ENCODE data around the gene FAM83C. TPM values are rescaled to one million over a fixed set of nuclear protein-coding genes. Genes with fewer than 3 reads are reported as not detected.

FAM83C gene
- total RNA-seq, 1 donor: not detected

DNA sequence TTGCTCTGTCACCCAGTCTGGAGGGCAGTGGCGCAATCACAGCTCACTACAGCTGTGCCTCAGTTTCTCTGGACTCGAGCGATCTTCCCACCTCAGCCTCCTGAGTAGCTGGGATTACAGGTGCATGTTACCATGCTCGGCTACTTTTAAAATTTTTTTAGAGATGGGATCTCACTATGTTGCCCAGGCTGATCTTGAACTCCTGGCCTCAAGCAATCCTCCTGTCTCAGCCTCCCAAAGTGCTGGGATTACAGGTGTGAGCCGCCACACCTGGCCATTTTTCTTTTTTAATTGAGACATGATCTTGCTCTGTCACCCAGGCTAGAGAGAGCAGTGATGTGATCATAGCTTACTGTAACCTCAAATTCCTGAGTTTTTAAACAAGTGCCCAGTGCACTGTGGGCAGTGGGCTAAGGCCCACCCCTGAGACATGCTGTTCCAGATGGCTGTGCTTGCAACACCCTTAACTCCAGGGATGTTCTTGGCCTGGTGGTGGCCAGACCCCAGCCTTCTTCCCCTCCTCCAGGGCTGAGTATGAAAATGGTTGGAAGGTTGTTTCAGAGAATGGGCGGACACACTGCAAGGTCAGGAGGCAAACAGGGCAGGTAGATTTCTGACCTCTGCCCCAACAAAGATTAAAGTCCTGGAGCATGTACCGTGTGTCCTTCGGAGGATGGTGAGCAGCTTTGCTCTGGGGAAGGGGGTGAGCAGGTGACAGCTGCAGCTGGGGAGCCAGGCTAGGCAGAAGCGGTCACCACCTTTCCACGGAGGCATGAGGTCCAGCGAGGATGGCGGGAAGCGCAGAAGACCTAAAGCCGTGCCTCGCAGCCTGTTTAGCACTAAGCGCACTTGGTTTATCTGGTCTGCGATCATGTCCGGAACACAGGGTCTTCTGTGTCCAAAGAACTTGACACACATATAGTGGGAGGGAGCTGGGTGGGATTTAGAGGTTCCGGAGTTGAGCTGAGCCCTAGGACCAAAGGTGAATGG, 1.4 kb upstream of the FAM83C start:
- no peak overlapping the region for H3K4me3 ChIP-seq (ENCODE audit: low read depth, low read length)
- TF ChIP-seq, protein P1, sequence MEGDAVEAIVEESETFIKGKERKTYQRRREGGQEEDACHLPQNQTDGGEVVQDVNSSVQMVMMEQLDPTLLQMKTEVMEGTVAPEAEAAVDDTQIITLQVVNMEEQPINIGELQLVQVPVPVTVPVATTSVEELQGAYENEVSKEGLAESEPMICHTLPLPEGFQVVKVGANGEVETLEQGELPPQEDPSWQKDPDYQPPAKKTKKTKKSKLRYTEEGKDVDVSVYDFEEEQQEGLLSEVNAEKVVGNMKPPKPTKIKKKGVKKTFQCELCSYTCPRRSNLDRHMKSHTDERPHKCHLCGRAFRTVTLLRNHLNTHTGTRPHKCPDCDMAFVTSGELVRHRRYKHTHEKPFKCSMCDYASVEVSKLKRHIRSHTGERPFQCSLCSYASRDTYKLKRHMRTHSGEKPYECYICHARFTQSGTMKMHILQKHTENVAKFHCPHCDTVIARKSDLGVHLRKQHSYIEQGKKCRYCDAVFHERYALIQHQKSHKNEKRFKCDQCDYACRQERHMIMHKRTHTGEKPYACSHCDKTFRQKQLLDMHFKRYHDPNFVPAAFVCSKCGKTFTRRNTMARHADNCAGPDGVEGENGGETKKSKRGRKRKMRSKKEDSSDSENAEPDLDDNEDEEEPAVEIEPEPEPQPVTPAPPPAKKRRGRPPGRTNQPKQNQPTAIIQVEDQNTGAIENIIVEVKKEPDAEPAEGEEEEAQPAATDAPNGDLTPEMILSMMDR (IDR thresholded peaks at IDR 0.05; ENCODE audit: insufficient read depth, low read length): no peak
- no peak for DNase-seq (ENCODE audit: low read depth)

- H3K4me3 ChIP-seq (ENCODE audit: low read depth, low read length): no peak overlapping the region
- TF ChIP-seq, protein P1 (IDR thresholded peaks at IDR 0.05; ENCODE audit: insufficient read depth, low read length): no peak
- no peak for DNase-seq (ENCODE audit: low read depth)
These were observed 470 bp upstream of the FAM83C start for GRCh38 chr20:35292504-35293285.

- DNase-seq (ENCODE audit: low read depth): no peak
- TF ChIP-seq, protein P1 (IDR thresholded peaks at IDR 0.05; ENCODE audit: insufficient read depth, low read length): no peak
These were observed 1.3 kb downstream of the FAM83C start for GRCh38 chr20:35290887-35291417.

DNA sequence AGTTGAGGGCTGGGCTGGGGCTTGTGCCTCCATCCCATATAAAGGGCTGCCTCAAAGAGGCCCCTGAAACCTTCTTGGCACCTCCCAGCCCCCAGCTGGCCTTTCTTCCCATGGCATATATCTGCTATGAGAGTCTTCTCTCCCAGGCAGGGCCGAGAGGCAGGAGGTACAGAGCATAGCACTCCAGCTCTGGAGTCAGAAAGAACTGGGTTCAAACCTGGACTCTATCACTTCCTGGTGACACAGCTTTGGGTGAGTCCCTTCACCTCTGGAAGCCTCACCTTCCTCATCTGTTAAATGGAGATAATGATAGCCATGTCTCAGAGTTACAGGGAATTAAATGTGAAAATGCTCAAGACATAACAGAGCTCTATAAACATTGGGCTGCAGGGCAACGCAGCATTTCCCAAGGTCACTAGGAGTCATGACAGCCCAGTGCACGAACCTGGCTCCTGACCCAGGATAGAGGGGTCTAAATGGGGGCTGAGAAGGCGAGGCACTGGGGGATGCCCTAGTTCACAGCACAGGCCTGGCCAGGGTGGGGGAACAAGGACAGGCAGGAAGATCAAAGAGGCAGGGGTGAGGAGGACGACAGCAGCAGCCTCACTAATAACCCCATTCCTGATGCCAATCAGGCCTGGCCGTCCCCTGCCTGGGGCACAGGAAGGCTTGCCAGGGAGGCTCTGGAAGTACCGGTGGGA, 1.9 kb downstream of the FAM83C start:
- DNase-seq (ENCODE audit: low read depth): no peak
- TF ChIP-seq, protein P1 (IDR thresholded peaks at IDR 0.05; ENCODE audit: insufficient read depth, low read length): no peak
- H3K4me3 ChIP-seq (ENCODE audit: low read depth, low read length): no peak overlapping the region

More at GRCh38 chr20:35290887-35291417, 1.3 kb downstream of the FAM83C start:
- H3K4me3 ChIP-seq (ENCODE audit: low read depth, low read length): no peak overlapping the region

DNA sequence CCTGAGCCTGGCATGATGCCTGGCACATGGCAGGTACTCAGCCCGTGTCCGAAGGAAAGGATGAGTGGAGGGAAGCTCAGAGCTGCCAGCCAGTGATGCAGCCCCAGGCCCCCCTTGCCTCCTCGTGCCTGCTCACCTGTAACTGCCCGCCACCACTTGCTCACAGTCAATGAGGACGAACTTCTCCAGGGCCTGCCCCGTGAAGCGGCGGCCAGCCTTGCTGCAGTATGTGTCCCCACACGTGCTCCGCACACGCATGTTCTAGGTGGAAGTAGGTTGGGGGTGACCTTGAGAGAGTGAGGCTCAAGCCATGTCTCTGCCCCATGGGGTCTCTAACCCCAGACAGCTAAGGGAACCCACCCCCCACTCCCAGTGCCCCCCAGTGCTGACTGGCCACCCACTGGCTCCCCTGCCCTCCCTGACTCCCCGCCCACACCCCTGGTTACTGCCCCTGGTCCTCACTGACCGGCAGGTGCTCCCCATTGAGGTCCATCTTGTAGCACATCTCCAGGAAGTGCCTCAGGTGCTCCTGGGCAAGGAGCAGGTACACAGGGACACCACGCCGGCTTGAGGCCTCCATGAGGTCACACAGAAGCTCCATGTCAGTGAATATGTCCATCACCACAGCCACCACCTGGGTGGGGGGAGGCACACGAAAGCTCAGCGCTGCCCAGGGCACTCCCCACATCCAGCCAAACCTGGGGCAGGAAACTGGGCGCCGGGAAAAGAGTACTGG, 3.7 kb downstream of the FAM83C start:
- DNase-seq (ENCODE audit: low read depth): no peak
- H3K4me3 ChIP-seq (ENCODE audit: low read depth, low read length): no peak overlapping the region
- TF ChIP-seq, protein P1 (IDR thresholded peaks at IDR 0.05; ENCODE audit: insufficient read depth, low read length): no peak
